ENCODE measurements around the gene NPAS1. TPM values are rescaled to one million over a fixed set of nuclear protein-coding genes. Genes with fewer than 3 reads are reported as not detected.

Gene NPAS1
- total RNA-seq, 4 donors from 2014 or later, result 0.44 TPM; not detected in 3

- no peak for TF ChIP-seq CTCF (IDR thresholded peaks at IDR 0.05; ENCODE audit: low read depth)
These were observed 39.0 kb downstream of the NPAS1 start for GRCh38 chr19:47058621-47059022.

DNA sequence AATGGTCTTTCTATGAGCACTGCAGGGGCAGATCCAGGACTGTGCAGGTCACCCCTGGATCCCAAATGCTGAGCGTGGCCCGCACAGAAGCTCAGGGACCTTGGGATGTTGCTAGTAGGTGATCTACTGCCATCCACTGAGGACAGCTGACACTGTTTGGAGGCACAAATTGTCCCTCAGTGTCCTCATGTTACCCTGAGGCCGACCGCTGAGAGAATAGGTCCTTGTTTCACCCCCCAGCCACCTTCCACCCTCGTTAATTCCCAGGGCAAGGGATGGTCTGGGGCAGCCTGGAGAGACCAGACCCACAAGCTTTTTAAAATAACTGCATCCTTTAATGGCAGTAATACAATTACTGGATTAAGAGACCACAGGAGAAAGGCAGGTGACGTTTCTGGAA lies 44.2 kb downstream of the NPAS1 start:
- TF ChIP-seq CTCF (IDR thresholded peaks at IDR 0.05; ENCODE audit: low read depth), result no peak

- no peak for TF ChIP-seq CTCF (IDR thresholded peaks at IDR 0.05; ENCODE audit: low read depth)
These were observed 45.6 kb downstream of the NPAS1 start for GRCh38 chr19:47065242-47065641.

DNA sequence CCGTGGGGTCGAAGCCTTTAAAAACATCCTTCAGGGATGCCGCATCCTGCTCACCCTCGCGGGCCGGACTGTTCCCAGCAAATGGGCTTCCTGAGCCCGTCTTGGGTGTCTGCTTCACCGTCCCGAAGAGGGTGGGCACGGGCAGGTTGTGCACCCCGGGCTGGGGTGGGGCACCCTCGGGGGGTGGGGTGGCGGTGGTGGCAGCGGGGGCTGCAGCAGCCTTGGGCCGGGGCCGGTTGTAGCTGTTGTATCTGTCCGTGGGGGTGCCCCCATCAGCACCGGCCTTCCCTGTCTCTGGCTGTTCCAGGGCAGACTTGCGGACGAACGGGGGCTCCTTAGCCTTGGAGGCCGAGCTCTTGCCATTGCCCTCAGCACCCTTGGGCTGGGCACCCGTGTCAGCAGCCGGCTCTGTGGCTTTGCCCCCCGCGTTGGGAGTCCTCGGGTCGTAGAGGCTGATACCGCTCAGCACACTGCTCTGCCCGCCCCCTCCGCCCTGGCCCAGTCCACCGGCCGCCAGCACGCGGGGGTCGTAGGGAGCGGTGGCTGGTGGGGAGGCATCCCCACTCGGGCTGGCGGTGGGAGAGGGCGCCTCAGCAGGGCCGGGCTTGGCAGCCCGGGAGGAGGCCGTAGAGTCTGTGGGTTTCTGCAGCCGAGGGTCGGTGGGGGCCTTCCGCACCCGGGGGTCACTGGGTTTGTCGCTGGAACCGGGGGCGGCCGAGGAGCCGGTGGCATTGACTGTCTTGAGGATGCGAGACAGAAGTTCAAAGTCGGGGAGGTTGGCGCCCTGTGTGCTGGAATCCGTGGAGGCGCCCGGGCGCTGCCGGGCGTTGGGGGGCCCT lies 47.0 kb downstream of the NPAS1 start:
- TF ChIP-seq CTCF (IDR thresholded peaks at IDR 0.05; ENCODE audit: low read depth), result no peak

DNA sequence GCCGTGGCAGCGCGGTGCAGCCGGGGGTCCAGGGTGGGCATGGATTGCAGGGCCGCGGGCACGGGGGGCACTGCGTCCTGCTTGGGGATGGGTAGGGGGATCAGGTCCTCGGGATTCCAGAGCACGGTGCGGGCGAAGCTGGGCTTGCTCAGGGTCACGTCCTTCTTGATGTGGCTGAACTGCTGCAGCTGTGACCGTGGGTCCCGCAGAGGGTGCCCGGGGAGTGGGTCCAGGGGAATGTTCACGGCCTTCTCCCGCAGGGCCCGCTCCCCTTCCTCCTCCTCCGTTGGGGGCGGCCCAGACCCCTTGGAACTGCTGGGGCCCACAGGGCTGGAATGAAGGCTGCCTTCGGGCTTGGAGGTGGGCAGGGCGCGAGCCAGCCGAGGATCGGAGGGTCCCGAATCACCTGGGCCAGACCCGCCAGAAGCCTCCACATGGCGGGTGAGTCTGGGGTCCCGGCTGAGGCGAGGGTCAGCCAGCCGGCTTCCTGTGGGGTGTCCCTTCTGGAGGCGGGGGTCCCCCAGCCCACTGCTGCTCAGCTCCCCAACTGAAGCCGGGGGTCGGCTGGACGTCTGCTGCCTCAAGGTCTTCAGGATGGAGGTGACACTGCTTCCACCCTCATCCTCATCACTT lies 47.7 kb downstream of the NPAS1 start:
- no peak for TF ChIP-seq CTCF (IDR thresholded peaks at IDR 0.05; ENCODE audit: low read depth)

GRCh38 chr19:47068246-47068645 lies 48.6 kb downstream of the NPAS1 start:
- TF ChIP-seq CTCF (IDR thresholded peaks at IDR 0.05; ENCODE audit: low read depth), result no peak

DNA sequence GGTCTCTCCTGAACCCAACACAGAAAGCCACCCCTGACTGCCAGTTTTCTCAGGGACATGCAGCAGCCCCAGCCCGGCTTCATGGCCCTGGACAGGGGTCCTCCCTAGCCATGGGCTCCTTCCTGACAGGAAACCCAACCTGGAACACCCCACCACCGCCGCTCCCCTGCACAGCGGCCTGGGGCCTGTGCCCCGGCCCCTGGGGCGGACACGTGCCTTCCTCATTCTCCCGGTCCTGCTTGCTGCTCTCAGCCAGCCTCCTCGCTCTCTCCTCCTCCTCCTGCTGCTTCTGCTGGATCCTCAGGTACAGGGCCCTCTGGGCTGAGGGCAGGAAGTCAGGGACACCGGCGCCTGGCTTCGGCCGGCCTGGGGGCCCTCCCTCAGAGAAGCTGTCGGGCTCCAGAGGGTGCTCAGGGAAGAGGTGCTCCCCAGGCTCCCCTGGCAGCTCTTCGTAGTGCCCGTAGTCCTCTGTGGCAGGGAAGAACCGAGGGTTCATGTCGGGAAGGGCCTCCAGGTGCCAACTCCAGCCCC lies 49.3 kb downstream of the NPAS1 start:
- TF ChIP-seq CTCF (IDR thresholded peaks at IDR 0.05; ENCODE audit: low read depth), result no peak
